Stimulated activated CD8-positive, alpha-beta memory T cell treated with anti-CD3 and anti-CD28 coated beads, Interleukin-4, amount 100 ng/mL, for 1 hour (primary cell): ENCODE results near the gene ADGRG1.

Experiments used
- DNase-seq, 2 donors: peaks; one replicate each; pipeline ENCODE4 v3.0.0-alpha.2; 2020; ENCODE audit warnings: low read depth in 2 of 2, low spot score in 1 of 2

ADGRG1 gene

DNA sequence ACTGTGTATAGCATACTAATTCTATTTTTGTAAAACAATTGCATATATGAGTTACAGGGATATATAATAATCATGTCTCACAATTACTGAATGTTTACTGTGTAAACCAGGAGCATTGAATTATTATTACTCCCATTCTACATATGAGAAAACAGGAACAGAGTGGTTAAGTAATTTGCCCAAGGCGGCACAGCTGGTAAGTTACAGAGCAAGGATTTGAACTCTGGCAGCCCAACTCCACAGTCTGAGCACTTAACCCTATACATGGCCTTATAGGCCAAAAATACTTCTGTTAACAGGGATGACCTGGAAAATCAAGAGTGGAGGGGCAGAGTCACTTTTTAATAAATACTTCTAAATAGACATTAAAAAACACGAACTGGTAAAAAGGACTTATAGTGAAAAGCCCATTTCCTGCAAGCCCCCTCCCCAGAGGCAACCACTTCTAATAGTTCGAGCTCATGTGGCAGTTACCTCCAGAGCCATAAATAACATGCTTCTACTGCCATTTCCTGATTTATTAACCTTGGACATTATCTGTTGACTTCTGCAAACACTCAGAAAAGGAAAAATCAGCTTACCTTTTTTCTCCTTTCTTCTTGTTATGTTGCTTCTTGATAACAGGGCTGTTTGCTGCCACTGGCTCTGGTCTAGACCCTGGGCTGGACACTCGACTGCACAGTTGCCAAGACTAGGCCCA lies 22.1 kb upstream of the ADGRG1 start:
- DNase-seq, result no peak

DNA sequence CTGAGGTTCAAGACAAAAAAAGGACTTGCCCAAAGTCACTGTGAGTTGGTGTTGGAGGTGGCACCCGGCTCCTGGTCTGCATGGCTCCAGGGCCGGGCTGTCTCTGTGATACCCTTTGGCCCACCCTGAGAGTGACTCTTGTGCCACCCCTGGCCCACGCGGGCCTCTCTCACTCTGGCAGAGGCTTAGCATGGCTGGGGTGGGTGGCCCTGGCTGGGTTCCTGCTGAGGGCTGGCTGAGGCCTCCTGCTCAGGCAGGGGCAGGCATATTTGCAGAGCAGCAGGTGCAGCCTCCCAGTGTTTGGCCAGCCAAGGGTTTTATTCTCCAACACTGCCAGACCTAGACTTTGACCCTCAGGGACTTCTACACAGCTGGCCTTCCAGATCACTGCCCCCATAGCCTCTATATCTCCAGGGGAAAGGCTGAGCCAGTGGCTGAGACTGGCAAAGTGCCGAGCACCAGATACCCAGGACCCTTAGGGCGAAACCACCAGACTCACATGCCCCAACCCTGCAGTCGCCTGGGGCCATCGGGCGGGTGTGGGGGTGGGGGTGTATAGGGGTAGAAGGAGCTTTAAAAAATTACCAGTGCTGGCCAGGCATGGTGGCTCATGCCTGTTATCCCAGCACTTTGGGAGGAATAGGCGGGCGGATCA lies 21.5 kb upstream of the ADGRG1 start:
- DNase-seq, result no peak

DNA sequence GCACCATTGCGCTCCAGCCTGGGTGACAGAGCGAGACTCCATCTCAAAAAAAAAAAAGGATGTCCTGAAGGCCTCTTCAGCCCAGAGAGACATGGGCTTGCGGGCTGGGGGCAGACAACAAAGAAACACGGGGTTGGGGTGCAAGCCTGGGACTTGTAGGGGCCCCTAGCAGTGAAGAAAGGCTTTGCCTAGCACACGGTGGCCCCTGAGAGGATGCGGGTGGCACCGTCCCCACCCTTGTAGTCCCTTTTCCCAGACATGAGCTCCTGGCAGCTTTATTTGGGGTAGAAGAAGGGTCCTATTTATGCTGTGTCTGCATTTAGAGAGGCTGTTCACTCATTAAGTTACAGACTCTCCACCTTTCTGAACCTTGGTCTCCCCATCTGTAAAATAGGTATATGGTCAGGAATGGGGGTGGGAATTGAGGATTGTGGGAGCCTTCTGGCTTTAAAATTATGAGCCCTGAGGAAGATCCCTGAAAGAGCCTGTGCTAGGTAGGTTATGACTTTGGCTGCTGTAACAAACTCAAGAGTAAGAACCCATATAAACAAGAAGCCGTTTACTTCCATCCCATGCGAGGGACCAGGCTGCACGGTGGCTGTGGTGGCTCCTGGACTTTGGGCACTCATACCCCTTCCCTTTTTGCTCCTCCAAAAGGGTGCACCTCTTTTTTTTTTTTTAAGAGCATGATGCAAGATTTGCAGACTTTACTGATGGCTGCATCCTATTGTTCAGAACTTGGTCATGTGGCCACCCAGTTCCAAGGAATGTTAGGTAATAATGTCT lies 20.6 kb upstream of the ADGRG1 start:
- no peak for DNase-seq

- DNase-seq, result no peak
Observed at GRCh38 chr16:57608462-57609113, 19.8 kb upstream of the ADGRG1 start.

DNA sequence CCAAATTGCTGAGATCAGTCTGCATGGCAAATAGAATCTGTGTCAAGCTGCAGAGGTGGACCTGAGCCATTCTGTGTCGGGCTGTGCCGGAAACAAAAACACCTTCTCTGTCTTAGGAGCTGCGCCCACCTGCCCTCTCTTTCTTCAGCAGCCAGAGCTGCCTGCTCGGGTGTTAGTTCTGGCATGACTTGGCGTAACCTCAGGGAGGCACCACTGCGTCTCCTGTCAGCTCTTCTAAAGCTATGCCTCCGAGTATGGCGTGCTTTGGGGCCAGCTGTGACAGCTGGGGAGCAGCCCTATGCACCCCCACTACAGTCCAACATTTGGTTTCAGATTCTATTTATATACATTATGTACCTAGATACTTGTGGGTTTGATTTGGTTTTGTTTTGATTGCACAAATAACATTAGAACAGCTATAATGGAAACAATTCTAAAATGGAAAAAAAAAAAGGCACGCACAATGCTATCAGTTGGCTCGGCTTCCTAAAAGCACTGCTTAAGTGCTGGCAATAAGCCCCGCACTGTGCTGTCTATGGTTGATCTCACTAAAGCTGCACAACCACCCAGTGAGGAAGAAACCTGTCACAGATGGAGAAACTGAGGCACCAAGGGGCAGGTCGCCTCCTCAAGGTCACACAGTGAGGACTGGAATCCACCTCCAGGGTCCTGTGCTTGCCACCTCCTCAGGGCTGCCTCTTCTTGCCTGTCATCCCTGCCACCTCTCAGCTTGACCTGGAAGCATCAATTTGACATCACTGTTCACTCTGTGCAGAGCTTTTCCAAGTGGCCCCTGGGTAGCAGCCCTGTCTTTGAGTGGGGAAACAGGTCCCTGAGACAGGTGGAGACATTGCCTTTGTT lies 18.7 kb upstream of the ADGRG1 start:
- DNase-seq, result no peak

GRCh38 chr16:57610611-57611010 lies 17.8 kb upstream of the ADGRG1 start:
- no peak for DNase-seq

DNA sequence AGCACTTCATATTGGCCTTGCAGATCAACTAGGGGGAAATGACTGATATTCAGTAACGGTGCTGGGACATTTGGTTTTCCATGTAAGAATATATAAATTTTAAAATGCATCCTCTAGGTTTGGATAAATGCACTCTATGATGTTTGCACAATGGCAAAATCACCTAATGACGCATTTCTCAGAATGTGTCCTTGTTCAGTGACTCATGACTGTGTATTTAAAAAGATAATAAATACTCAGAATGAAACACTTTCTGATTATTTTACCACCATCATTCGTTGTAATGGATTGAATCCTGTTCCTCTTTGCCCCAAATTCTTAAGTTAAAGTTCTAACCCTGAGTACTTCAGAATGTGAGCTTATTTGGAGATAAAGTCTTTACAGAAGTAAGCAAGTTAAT lies 17.2 kb upstream of the ADGRG1 start:
- no peak for DNase-seq

- no peak for DNase-seq
Observed at GRCh38 chr16:57611706-57612105, 16.7 kb upstream of the ADGRG1 start.

DNA sequence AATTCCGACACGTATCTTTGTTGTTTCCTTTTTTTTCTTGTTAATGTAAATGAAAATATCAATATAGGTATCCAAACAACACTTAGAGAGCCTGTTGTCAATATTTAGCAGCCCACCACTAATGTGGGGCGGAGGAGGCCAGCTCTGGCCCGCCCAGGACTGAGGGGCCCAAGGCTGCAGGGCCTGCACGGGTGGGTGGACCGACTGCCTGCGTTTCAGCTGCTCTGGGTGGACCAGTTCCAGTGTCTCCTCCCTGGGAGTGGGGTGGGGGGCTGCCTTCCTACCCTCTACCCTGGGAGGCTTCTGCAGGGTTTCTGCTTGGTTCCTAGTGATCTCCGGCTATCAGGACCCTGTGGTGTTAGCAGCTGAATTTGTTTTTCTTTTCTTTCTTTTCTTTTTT lies 15.9 kb upstream of the ADGRG1 start:
- no peak for DNase-seq

DNA sequence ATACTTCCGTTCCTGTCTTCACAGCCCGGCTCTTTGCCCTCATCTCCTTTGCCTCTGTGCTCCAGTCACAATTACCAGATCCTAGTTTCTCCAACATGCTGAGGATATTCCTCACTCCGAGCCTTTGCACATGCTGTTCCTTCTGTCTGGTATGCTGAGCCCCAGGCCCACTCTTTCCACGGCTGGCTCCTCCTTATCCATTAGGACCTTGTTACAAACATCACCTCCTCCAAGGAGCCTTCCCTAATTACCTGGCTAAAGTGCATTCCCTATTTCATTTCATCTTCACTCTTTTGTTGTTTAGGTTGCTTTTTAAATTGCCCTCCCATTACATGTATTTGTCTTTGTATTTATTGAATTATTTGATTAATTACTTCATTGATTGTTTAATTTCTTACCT lies 14.9 kb upstream of the ADGRG1 start:
- no peak for DNase-seq

- DNase-seq, result no peak
Observed at GRCh38 chr16:57614536-57614935, 13.9 kb upstream of the ADGRG1 start.

GRCh38 chr16:57614944-57615343 lies 13.5 kb upstream of the ADGRG1 start:
- no peak for DNase-seq

DNA sequence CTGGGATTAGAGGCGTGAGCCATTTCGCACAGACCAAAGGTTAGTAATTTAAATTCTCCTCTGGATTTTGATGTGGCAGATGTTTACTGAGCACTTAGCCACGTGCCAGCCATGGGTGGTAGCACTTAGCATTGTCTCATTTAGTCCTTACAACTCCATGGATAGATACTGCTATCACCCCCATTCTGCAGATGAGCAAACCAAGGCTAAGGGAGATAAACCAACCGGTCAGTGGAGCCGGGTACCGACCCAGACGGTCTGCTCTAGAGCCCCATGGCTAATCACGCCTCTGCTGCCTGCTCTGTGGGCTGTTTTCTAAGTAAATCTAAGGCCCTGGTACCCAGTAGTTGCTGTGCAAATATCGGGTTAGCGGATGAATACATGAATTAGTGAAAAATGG lies 12.6 kb upstream of the ADGRG1 start:
- DNase-seq, result no peak

DNA sequence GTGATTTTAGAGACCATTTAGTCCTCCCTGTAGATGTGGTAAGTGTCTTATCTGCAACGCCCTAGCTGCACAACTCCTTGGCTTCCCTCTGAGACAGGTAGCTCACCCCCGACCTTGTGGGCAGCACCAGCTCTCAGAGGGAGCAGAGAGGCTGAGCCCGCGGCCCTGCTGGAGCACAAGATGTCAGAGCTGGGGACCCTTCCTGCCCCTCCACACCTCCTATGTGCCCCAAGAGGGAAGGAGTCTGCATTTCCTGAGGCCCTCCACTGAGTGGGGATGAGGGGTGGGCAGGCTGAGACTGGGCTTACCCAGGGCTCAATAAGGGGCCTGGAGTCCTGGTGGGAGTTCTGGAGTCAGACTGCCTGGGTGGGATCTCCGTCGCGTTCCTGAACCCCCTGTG lies 12.2 kb upstream of the ADGRG1 start:
- no peak for DNase-seq

DNA sequence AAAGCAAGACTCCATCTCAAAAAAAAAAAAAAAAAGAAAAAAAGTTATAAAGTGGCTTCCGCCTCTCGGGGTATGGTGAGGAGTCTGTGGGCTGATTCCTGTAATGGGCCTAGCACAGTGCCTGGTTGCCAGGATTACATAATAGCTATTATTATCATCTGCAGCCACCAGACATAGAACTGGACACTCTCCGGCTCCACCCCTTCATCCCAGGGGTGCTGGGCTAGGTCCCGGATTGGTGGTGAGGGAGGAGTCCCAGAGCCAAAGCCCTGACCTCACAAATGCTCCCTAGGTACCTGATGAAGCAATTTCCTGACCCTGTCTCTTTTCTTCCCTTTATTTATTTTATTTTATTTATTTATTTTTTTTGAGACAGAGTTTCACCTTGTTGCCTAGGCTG lies 11.6 kb upstream of the ADGRG1 start:
- no peak for DNase-seq

DNA sequence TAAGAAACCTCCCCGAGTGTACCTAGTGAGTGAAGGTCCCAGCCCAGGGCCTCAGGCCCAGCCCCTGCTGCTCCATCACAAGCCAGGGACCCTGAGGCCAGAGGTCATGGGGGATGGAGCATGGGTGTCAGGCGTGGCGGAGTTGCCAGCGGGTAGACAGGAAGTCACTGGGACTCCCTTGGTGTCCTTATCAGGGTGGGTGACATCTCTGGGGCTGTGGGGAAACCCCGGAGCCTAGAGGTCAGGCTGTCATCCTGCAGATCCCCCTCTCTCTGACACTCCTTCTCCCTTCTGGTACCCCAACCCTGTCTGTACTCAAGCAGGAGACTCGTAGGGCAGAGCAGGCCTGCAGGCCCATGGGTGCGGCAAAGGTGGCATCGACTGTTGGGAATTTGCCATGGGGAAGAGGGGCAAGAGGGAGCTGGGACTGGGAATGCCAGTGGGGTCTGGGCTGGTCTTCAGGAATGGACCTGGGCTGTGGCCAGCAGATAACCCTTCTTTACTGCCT lies 10.8 kb upstream of the ADGRG1 start:
- no peak for DNase-seq

DNA sequence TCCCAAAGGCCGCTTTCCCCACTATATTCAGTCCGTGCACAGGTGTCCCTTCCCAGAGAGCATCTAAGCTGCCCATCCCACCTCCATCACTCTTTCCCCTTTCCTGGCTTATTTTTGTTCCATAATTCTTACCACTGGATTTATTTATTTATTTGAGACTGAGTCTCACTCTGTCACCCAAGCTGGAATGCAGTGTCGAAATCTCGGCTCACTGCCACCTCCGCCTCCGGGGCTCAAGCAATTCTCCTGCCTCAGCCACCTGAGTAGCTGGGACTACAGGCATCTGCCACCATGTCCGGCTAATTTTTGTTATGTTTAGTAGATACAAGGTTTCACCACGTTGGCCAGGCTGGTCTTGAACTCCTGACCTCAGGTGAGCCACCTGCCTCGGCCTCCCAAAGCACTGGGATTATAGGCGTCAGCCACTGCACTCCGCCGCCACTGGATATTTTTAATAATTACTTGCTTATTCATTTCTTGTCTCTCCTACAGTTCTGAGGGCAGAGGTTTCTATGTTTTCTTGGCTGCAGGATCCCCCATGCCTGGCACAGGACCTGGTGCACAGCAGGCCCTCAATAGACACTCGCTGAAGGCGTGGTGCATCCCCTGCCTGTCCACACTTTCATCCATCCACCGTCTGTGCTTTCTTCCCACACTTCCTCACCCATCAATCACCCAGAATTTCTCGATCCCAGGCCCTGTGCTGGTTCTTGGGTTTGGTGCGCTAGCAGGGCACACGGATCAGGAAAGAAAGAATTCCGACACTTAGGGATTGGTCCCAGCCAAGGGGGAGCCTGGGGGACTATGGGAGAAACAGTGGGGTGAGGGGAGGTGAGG lies 9.9 kb upstream of the ADGRG1 start:
- DNase-seq, result no peak

GRCh38 chr16:57619133-57619605 lies 9.3 kb upstream of the ADGRG1 start:
- DNase-seq, result no peak

DNA sequence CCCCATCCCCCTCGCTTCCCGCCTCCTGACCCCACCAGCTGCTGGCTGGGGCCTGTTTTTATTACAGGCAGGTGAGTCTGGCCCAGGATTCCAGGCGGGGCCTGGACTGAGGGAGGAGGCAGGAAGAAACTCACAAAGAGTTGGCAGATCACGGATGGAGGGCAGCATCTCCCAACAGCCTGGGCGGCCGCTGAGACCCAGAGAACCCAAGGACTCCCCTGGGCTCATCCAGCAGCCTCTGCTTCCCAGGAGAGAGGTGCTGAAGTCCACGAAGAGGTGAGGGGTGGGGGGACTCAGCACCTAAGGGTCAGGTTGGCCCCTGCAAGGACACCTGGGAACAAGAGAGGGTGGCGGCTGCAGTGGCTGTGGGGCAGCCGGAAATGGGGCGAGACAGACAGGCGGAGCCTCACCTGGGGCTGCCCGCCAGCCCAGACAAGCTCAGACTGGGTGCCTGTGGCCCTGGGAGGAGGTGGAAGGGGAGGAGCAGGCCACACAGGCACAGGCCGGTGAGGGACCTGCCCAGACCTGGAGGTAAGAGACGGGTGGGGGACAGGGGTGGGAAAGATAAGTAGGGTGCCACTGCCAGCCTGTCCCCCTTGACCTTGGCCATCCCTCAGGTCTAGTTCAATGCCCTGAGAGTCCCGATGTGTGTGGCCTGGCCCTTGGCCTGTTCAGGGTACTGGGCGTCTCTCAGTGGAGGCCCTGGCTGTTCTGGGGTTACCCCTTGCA lies 8.7 kb upstream of the ADGRG1 start:
- DNase-seq, result no peak
